Gastroesophageal sphincter (tissue), 4 donors: Measurements from ENCODE around the gene FOXE1. TPM values are rescaled to one million over a fixed set of nuclear protein-coding genes. Genes with fewer than 3 reads are reported as not detected.

Experiments
- ATAC-seq: fragments of 150-250 bp; one replicate; pipeline ENCODE4 v1.9.1; 2016; ENCODE audit warnings: mild to moderate bottlenecking, moderate library complexity
- H3K27ac ChIP-seq, 4 donors: fragments of 200-600 bp; sonication (generic) in 3 of 4; 1 replicate in 3 of 4; 2 replicates in 1 of 4; pipeline ENCODE4 v1.5.1; 2016 to 2019
- H3K27me3 ChIP-seq: fragments of 200-600 bp; sonication (generic); one replicate; pipeline ENCODE4 v1.5.1; 2019
- H3K36me3 ChIP-seq, 2 donors: fragments of 200-600 bp; sonication (generic); one replicate each; pipeline ENCODE4 v1.5.1; 2019; ENCODE audit warnings: control low read depth in 1 of 2
- H3K4me1 ChIP-seq, 3 donors: fragments of 200-600 bp; sonication (generic); 1 replicate in 2 of 3; 2 replicates in 1 of 3; pipeline ENCODE4 v1.5.1; 2016 to 2019; ENCODE audit warnings: control low read depth in 2 of 3
- H3K4me3 ChIP-seq, 2 donors: fragments of 200-600 bp; sonication (generic); one replicate each; pipeline ENCODE4 v1.5.1; 2019; ENCODE audit warnings: mild to moderate bottlenecking in 1 of 2, moderate library complexity in 1 of 2
- H3K9me3 ChIP-seq, 3 donors: fragments of 200-600 bp; sonication (generic); one replicate each; pipeline ENCODE4 v1.5.1; 2017 to 2019; ENCODE audit warnings: control low read depth in 2 of 3
- CTCF ChIP-seq, 4 experiments: fragments of 200-600 bp in 2 of 4; fragments of 450-650 bp in 2 of 4; sonication (generic) in 1 of 4; IDR thresholded peaks; one replicate each; pipeline ENCODE4 v1.5.1; 2017 to 2019; ENCODE audit warnings: antibody characterized with exemption in 4 of 4, mild to moderate bottlenecking in 2 of 4, moderate library complexity in 2 of 4
- EP300 ChIP-seq: sonication (generic); formaldehyde crosslinking; IDR thresholded peaks from one replicate; pipeline ENCODE4 v1.6.1; 2017; ENCODE audit warnings: antibody characterized with exemption, mild to moderate bottlenecking
- POLR2A ChIP-seq, 2 donors: fragments of 450-650 bp; IDR thresholded peaks; one replicate each; pipeline ENCODE4 v1.6.1; 2017; ENCODE audit warnings: antibody characterized with exemption in 2 of 2, mild to moderate bottlenecking in 2 of 2, moderate library complexity in 1 of 2
- POLR2AphosphoS5 ChIP-seq: sonication (generic); formaldehyde crosslinking; IDR thresholded peaks from one replicate; pipeline ENCODE4 v1.6.1; 2017; ENCODE audit warnings: antibody characterized with exemption
- WGBS, 2 donors: methylation state at CpG; one replicate each; pipeline ENCODE4 v1.1.5; 2018; ENCODE audit warnings: low coverage in 1 of 2; 5-methylcytosine and 5-hydroxymethylcytosine counted together
- total RNA-seq, 4 donors: library from RNA; depleted of rRNA; stranded (reverse); fragments of >200 nt; gene quantifications; one replicate each; pipeline ENCODE4 v1.1.0, GENCODE V29; 2016

FOXE1 gene
- total RNA-seq, 4 donors from 2014 or later, result 0.08 to 0.79 TPM; not detected in 2

DNA sequence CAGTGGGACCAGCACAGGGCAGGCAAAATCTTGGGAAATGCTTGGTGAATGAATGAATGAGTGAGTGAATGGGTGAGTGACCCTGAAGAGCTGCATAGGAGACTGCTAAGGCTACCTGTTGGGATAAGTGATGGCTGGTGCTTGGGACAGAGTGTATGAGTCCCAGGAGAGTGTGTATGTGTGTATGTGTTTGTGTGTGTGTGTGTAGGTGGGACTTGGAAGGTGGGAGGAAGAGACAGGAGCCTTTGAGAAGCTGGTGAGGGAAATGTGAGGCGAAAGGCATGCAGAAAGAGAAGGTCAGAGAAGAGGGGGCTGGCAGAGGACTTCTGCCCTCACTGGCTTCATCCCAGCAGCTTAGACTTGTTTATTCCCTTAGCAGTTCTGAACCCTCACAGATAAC is 33.3 kb upstream of the FOXE1 start:
- WGBS, 2 donors, result 50 to 76% methylated on average over 1 of the region's 1 CpG

GRCh38 chr9:97820373-97820772 is 32.7 kb upstream of the FOXE1 start:
- peaks cover 38% of the 10 kb centered on the region for H3K27me3 ChIP-seq
- ATAC-seq, result no peak
- H3K27ac ChIP-seq, result no peak overlapping the region
- H3K4me3 ChIP-seq, result no peak overlapping the region
- H3K4me1 ChIP-seq, result no peaks in the 10 kb centered on the region
- TF ChIP-seq POLR2A (IDR thresholded peaks at IDR 0.05) (no peak), EP300 (no peak), POLR2AphosphoS5 (no peak), CTCF (IDR thresholded peaks at IDR 0.05) (no peak)
- WGBS, 2 donors, result 10 to 17% methylated on average over 1 of the region's 1 CpG
- H3K9me3 ChIP-seq, result peaks cover 0 to 28% (median 0%) of the 10 kb centered on the region in 3 donors
- H3K36me3 ChIP-seq, result no peaks in the 10 kb centered on the region

More for the DNA sequence above, 33.3 kb upstream of the FOXE1 start:
- H3K4me3 ChIP-seq, result no peak overlapping the region
- H3K27ac ChIP-seq, result no peak overlapping the region
- H3K9me3 ChIP-seq, result peaks cover 0 to 28% (median 0%) of the 10 kb centered on the region in 3 donors
- TF ChIP-seq EP300 (no peak), POLR2AphosphoS5 (no peak), POLR2A (IDR thresholded peaks at IDR 0.05) (no peak), CTCF (IDR thresholded peaks at IDR 0.05) (no peak)
- no peaks in the 10 kb centered on the region for H3K36me3 ChIP-seq
- H3K4me1 ChIP-seq, result no peaks in the 10 kb centered on the region
- no peak for ATAC-seq
- peaks cover 38% of the 10 kb centered on the region for H3K27me3 ChIP-seq

- Histone ChIP-seq H3K27ac (no peak overlapping the region), H3K36me3 (no peaks in the 10 kb centered on the region), H3K27me3 (peaks cover 28% of the 10 kb centered on the region), H3K4me3 (no peak overlapping the region), H3K4me1 (no peaks in the 10 kb centered on the region), H3K9me3 (peaks cover 0 to 2% (median 0%) of the 10 kb centered on the region in 3 donors)
- TF ChIP-seq POLR2A (IDR thresholded peaks at IDR 0.05), result no peak
- no peak for TF ChIP-seq CTCF (IDR thresholded peaks at IDR 0.05)
- no peak for TF ChIP-seq POLR2AphosphoS5
- TF ChIP-seq EP300, result no peak
- ATAC-seq, result no peak
- 45 to 59% methylated on average over 2 to 9 of the region's 15 CpGs for WGBS, 2 donors
Measured at GRCh38 chr9:97830884-97831829, 21.9 kb upstream of the FOXE1 start.

- TF ChIP-seq POLR2AphosphoS5 (no peak), CTCF (IDR thresholded peaks at IDR 0.05) (no peak), POLR2A (IDR thresholded peaks at IDR 0.05) (no peak), EP300 (no peak)
- 28 to 33% methylated on average over 7 to 10 of the region's 10 CpGs for WGBS, 2 donors
- Histone ChIP-seq H3K36me3 (no peaks in the 10 kb centered on the region), H3K27me3 (peaks cover 33% of the 10 kb centered on the region), H3K27ac (no peak overlapping the region), H3K4me1 (no peaks in the 10 kb centered on the region), H3K9me3 (no peaks in the 10 kb centered on the region), H3K4me3 (no peak overlapping the region)
- no peak for ATAC-seq
Measured at GRCh38 chr9:97831843-97832636, 21.0 kb upstream of the FOXE1 start.
